HepG2 (cell line): ENCODE measurements around the gene PLCXD1. TPM values are rescaled to one million over a fixed set of nuclear protein-coding genes. Genes with fewer than 3 reads are reported as not detected.

Source experiments
- ATAC-seq: fragments of 200-7000 bp; cut with Tn5 transposase; 3 replicates; pipeline ENCODE4 v1.9.1; 2020; ENCODE audit warnings: mild to moderate bottlenecking, moderate library complexity
- BruUV-seq: library from RNA; stranded (reverse); fragments of 400-500 nt; replicated peaks from 2 replicates; lab custom pipeline; 2021; lab: Mats Ljungman, UMichigan
- CTCF ChIA-PET: fragments of 300-600 bp; formaldehyde crosslinking; extraction: SDS; loops from one replicate; lab custom pipeline; 2021; ENCODE audit warnings: low total read pairs, inconsistent platforms, low intra/inter-chr PET ratio; lab: Yijun Ruan, JAX
- POLR2A ChIA-PET: fragments of 350-600 bp; sonication (Branson Sonifier 250); formaldehyde crosslinking; loops from one replicate; lab custom pipeline; 2020; ENCODE audit warnings: antibody characterized with exemption, inconsistent platforms; lab: Yijun Ruan, JAX
- DNase-seq: peaks from one replicate; pipeline ENCODE4 v3.0.0-alpha.2; 2015; ENCODE audit warnings: low spot score
- FAIRE-seq: peaks from 3 replicates; lab custom pipeline; 2011; peaks lifted over from hg19 to GRCh38; lab: Jason Lieb, UNC
- H2AFZ ChIP-seq: one replicate; pipeline ENCODE4 v1.6.1; 2011; ENCODE audit warnings: low read length, inconsistent platforms
- H3K27ac ChIP-seq: fragments of 300-600 bp; 3 replicates; pipeline ENCODE4 v1.8.0; 2011; ENCODE audit warnings: mixed run types, mild to moderate bottlenecking, mixed read lengths, low read length, inconsistent platforms; ENCODE audit not compliant: insufficient read depth; ENCODE audit errors: extremely low read length
- H3K27me3 ChIP-seq, 2 experiments: fragments of 200-600 bp in 1 of 2; 2 replicates in 1 of 2; 3 replicates in 1 of 2; pipeline versions ENCODE4 v1.6.0 to v1.8.0; 2011; ENCODE audit warnings: low read length in 2 of 2, mild to moderate bottlenecking in 2 of 2, moderate library complexity in 2 of 2, inconsistent platforms in 1 of 2; ENCODE audit not compliant: insufficient read depth in 2 of 2, control insufficient read depth in 1 of 2
- H3K36me3 ChIP-seq, 2 experiments: fragments of 200-600 bp in 1 of 2; replicated peaks in 1 of 2; 2 replicates in 1 of 2; 3 replicates in 1 of 2; pipeline versions ENCODE4 v1.5.1 to v1.8.0; 2011; ENCODE audit warnings: low read length in 2 of 2, inconsistent platforms in 1 of 2; ENCODE audit not compliant: insufficient read depth in 2 of 2, control insufficient read depth in 1 of 2
- H3K4me1 ChIP-seq: 2 replicates; pipeline ENCODE4 v1.5.1; 2012; ENCODE audit warnings: low read length, inconsistent platforms; ENCODE audit not compliant: insufficient read depth
- H3K4me2 ChIP-seq: 2 replicates; pipeline ENCODE4 v1.6.0; 2011; ENCODE audit warnings: low read depth, low read length, inconsistent platforms
- H3K4me3 ChIP-seq, 3 experiments: fragments of 200-600 bp in 1 of 3; sonication (generic), shearing (Covaris generic) in 1 of 3; replicated peaks in 1 of 3; 2 replicates each; pipeline ENCODE4 v1.5.1; 2011 to 2016; ENCODE audit warnings: low read length in 3 of 3, inconsistent platforms in 2 of 3, low read depth in 2 of 3, mild to moderate bottlenecking in 2 of 3, control low read depth in 1 of 3, mixed read lengths in 1 of 3; ENCODE audit not compliant: insufficient read depth in 1 of 3
- H3K79me2 ChIP-seq: one replicate; pipeline ENCODE4 v1.6.1; 2011; ENCODE audit warnings: low read length, inconsistent platforms; ENCODE audit not compliant: insufficient read depth
- H3K9ac ChIP-seq: 2 replicates; pipeline ENCODE4 v1.6.0; 2011; ENCODE audit warnings: mild to moderate bottlenecking, low read depth, low read length, inconsistent platforms; ENCODE audit not compliant: insufficient read depth
- H3K9me3 ChIP-seq: 2 replicates; pipeline ENCODE4 v1.5.1; 2012; ENCODE audit warnings: mild to moderate bottlenecking, low read length
- H4K20me1 ChIP-seq: 2 replicates; pipeline ENCODE4 v1.6.0; 2011; ENCODE audit warnings: inconsistent platforms, mild to moderate bottlenecking, low read length, moderate library complexity; ENCODE audit not compliant: insufficient read depth
- ARHGAP35 ChIP-seq: sonication (generic); formaldehyde crosslinking; IDR thresholded peaks from 2 replicates; pipeline ENCODE4 v1.9.0; 2022; ENCODE audit warnings: mild to moderate bottlenecking, inconsistent platforms, moderate library complexity, missing genetic modification reagents, borderline replicate concordance
- HMGA1 ChIP-seq: sonication (generic); formaldehyde crosslinking; conservative IDR thresholded peaks from 2 replicates; pipeline ENCODE4 v1.4.0; 2020; ENCODE audit warnings: missing genetic modification reagents
- KAT7 ChIP-seq: IDR thresholded peaks from 2 replicates; pipeline ENCODE4 v1.6.1; 2018; ENCODE audit warnings: borderline replicate concordance, missing compliant biosample characterization
- KMT2A ChIP-seq: sonication (generic); formaldehyde crosslinking; IDR thresholded peaks from 2 replicates; pipeline ENCODE4 v1.4.0; 2020; ENCODE audit warnings: missing genetic modification reagents
- NCOR1 ChIP-seq: fragments of 200-600 bp; sonication (generic); IDR thresholded peaks from 2 replicates; pipeline ENCODE4 v1.7.0; 2017; ENCODE audit warnings: antibody characterized with exemption, low read length, borderline replicate concordance
- NR2C2 ChIP-seq: sonication (generic); formaldehyde crosslinking; IDR thresholded peaks from 2 replicates; pipeline ENCODE4 v1.4.0; 2020; ENCODE audit warnings: missing genetic modification reagents, mild to moderate bottlenecking, moderate library complexity, borderline replicate concordance
- NRL ChIP-seq: sonication (generic); formaldehyde crosslinking; IDR thresholded peaks from 2 replicates; pipeline ENCODE4 v1.5.0; 2020; ENCODE audit warnings: missing genetic modification reagents, mild to moderate bottlenecking, moderate library complexity, borderline replicate concordance
- PAF1 ChIP-seq: IDR thresholded peaks from 2 replicates; pipeline ENCODE4 v1.6.1; 2016; ENCODE audit warnings: missing genetic modification reagents, missing compliant biosample characterization
- RXRB ChIP-seq: IDR thresholded peaks from 2 replicates; pipeline ENCODE4 v1.6.1; 2016; ENCODE audit warnings: borderline replicate concordance, missing genetic modification reagents, missing compliant biosample characterization
- ZNF770 ChIP-seq: sonication (generic); formaldehyde crosslinking; IDR thresholded peaks from 2 replicates; pipeline ENCODE4 v1.5.0; 2020; ENCODE audit warnings: mild to moderate bottlenecking, missing genetic modification reagents
- ZXDC ChIP-seq: sonication (generic); formaldehyde crosslinking; IDR thresholded peaks from 2 replicates; pipeline ENCODE4 v1.5.0; 2020; ENCODE audit warnings: mild to moderate bottlenecking, missing genetic modification reagents
- WGBS: methylation state at CpG from one replicate; pipeline ENCODE4 v1.1.6; 2017; ENCODE audit warnings: low lambda C conversion rate; 5-methylcytosine and 5-hydroxymethylcytosine counted together
- in situ Hi-C: cut with HindIII; loops from 2 replicates; pipeline ENCODE4 v1.10.0; 2017; ENCODE audit warnings: low pct_unique_long_range_greater_than_20kb; ENCODE audit not compliant: extremely low pct_ligation_motif_present
- intact Hi-C: fragments of 100-400 bp; cut with micrococcal nuclease; formaldehyde crosslinking; loops from one replicate; pipeline ENCODE4 v1.10.0; 2022; ENCODE audit not compliant: unreplicated experiment
- polyA plus RNA-seq, 8 experiments: library from polyadenylated mRNA; depleted of rRNA in 3 of 8; stranded (reverse) in 7 of 8; unstranded in 1 of 8; fragments of >200 nt; fragmentation: Illumina TruSeq in 4 of 8; extraction: Trizol in 4 of 8; gene quantifications; 2 replicates each; pipeline versions ENCODE4 v1.2.1 to v1.2.3, GENCODE V29; 2011 to 2016; ENCODE audit warnings: low read depth in 4 of 8, missing spikeins in 1 of 8, mixed read lengths in 1 of 8; ENCODE audit not compliant: insufficient read depth in 1 of 8
- total RNA-seq, 5 experiments: library from RNA; depleted of rRNA; stranded (reverse); fragments of >200 nt; fragmentation: Illumina TruSeq; extraction: Trizol; gene quantifications; 2 replicates each; pipeline ENCODE4 v1.2.3, GENCODE V29; 2016; ENCODE audit warnings: low read depth in 1 of 5
- TF ChIP-seq, protein P1 (sequence below): IDR thresholded peaks from 2 replicates; pipeline ENCODE4 v1.6.1; 2016; ENCODE audit warnings: control low read depth

Gene PLCXD1
- total and polyA plus RNA-seq, 2 of the 13 experiments (the other 11 are each of a cell fraction or from before 2014, with no cell fraction given): 87.7 to 153 TPM

GRCh38 chrX:334331-334891 is 53.2 kb downstream of the PLCXD1 start (continued):
- no peak for TF ChIP-seq ZNF770 (CRISPR knock-in tag)
- no peak for TF ChIP-seq NCOR1
- TF ChIP-seq ARHGAP35 (CRISPR knock-in tag): no peak

DNA sequence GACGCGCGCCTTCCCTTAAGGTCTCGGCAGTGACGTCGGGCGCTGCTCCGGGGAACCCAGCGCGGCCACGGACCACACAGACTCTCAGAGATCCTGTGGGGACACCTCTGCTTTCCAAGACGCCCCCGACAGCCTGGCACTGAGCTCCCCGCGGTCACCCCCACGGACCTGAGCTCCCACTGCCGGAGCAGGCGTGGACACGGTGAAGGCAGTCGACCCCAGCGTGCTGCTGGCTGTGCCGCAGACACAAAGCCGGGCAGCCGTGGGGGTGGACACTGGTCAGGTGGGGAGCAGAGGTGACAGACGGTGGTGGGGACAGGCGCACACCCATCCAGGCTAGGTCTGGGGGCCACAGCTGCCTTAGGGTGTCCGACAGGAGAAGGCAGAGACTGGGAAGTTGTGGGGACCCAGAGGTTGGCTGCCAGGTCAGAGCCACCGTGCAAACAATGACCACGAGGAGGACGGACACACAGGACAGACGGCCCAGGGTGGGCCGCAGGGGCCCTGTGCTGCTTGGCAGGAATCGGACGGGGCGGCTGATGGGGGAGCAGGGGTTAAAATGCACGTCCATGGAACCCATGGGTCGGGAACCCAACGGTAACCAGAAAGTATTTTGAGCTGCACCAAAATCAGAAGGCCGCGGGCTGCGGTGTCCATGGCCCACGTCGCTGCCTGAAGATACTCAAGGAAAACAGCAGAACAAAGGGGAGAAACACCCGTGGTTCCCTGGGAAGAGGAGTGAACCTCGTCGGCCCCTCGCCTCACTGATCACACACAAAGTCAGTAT is 54.0 kb downstream of the PLCXD1 start:
- in situ Hi-C loops (no loop called here), intact Hi-C loops (no loop called here)
- H4K20me1 ChIP-seq: no peaks in the 10 kb centered on the region
- H3K4me1 ChIP-seq: no peaks in the 10 kb centered on the region
- DNase-seq: no peak
- no peak overlapping the region for H2AFZ ChIP-seq
- no peak for FAIRE-seq
- H3K36me3 ChIP-seq: no peaks in the 10 kb centered on the region
- no peak overlapping the region for H3K9ac ChIP-seq
- ChIA-PET CTCF (no interaction called here), POLR2A (no interaction called here)
- H3K27me3 ChIP-seq: peaks cover 0 to 4% of the 10 kb centered on the region in 2 experiments; a peak in 1 of 5 replicates
- 95% methylated on average over 27 of the region's 47 CpGs for WGBS
- no peak for ATAC-seq
- no peak overlapping the region for H3K4me2 ChIP-seq
- H3K4me3 ChIP-seq: no peak overlapping the region
- no TSS peak for BruUV-seq
- no peaks in the 10 kb centered on the region for H3K79me2 ChIP-seq
- H3K27ac ChIP-seq: no peak overlapping the region
- TF ChIP-seq NRL (no peak), KAT7 (CRISPR knock-in tag) (no peak), PAF1 (CRISPR knock-in tag) (no peak), RXRB (no peak), HMGA1 (CRISPR knock-in tag) (no peak), NR2C2 (CRISPR knock-in tag) (no peak), KMT2A (CRISPR knock-in tag) (no peak), ZXDC (no peak)
- TF ChIP-seq, protein P1, sequence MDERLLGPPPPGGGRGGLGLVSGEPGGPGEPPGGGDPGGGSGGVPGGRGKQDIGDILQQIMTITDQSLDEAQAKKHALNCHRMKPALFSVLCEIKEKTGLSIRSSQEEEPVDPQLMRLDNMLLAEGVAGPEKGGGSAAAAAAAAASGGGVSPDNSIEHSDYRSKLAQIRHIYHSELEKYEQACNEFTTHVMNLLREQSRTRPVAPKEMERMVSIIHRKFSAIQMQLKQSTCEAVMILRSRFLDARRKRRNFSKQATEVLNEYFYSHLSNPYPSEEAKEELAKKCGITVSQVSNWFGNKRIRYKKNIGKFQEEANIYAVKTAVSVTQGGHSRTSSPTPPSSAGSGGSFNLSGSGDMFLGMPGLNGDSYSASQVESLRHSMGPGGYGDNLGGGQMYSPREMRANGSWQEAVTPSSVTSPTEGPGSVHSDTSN: no peak
- no peaks in the 10 kb centered on the region for H3K9me3 ChIP-seq
